GM13976 (cell line): Measurements from ENCODE around the gene FBXW10B.
"Not testable (repeated sequence)": the region's sequence is repeated elsewhere in the genome, so short reads cannot be mapped to it uniquely, and the experiment has no call there.

ENCODE experiments used
- DNase-seq: peaks from one replicate; pipeline ENCODE4 v3.0.0; 2012; ENCODE audit warnings: low spot score
- CTCF ChIP-seq: IDR thresholded peaks from 2 replicates; pipeline ENCODE4 v1.5.1; 2012; ENCODE audit warnings: borderline replicate concordance, mild to moderate bottlenecking; ENCODE audit not compliant: insufficient read depth; ENCODE audit errors: extremely low read depth, missing control alignments, control extremely low read depth
- in situ Hi-C: fragments of 300-500 bp; cut with MboI; formaldehyde crosslinking; loops from one replicate; pipeline ENCODE4 v1.12.0; 2022; ENCODE audit warnings: low sequenced_read_pairs, mixed read lengths, inconsistent platforms; ENCODE audit not compliant: unreplicated experiment

The FBXW10B gene

GRCh38 chr17:15649861-15650421 is 30.4 kb upstream of the FBXW10B start:
- in situ Hi-C loops = no loop called here
- no peak for DNase-seq

GRCh38 chr17:15648386-15648785 is 28.9 kb upstream of the FBXW10B start:
- in situ Hi-C loops = no loop called here
- no peak for DNase-seq
- no peak for TF ChIP-seq CTCF

More at GRCh38 chr17:15649861-15650421, 30.4 kb upstream of the FBXW10B start:
- TF ChIP-seq CTCF = no peak

GRCh38 chr17:15645942-15646312 is 26.4 kb upstream of the FBXW10B start:
- in situ Hi-C loops, DNase-seq: not testable (repeated sequence)

GRCh38 chr17:15645099-15645941 is 25.8 kb upstream of the FBXW10B start:
- in situ Hi-C loops, DNase-seq: not testable (repeated sequence)

- DNase-seq, in situ Hi-C loops: not testable (repeated sequence)
These were observed 23.2 kb upstream of the FBXW10B start for GRCh38 chr17:15642505-15643251.

- in situ Hi-C loops = not testable (repeated sequence)
These were observed 22.5 kb upstream of the FBXW10B start for GRCh38 chr17:15642014-15642413.

GRCh38 chr17:15630930-15631453 is 11.5 kb upstream of the FBXW10B start:
- in situ Hi-C loops, DNase-seq: not testable (repeated sequence)

More at GRCh38 chr17:15642014-15642413, 22.5 kb upstream of the FBXW10B start:
- DNase-seq = not testable (repeated sequence)

- DNase-seq, in situ Hi-C loops: not testable (repeated sequence)
These were observed 10.5 kb upstream of the FBXW10B start for GRCh38 chr17:15629991-15630390.

GRCh38 chr17:15623661-15624209 is 4.2 kb upstream of the FBXW10B start:
- DNase-seq, in situ Hi-C loops: not testable (repeated sequence)

- in situ Hi-C loops, DNase-seq: not testable (repeated sequence)
These were observed 3.8 kb upstream of the FBXW10B start for GRCh38 chr17:15623255-15623654.

GRCh38 chr17:15622124-15622523 is 2.6 kb upstream of the FBXW10B start:
- DNase-seq, in situ Hi-C loops: not testable (repeated sequence)

GRCh38 chr17:15616828-15617227 is 2.7 kb downstream of the FBXW10B start:
- DNase-seq, in situ Hi-C loops: not testable (repeated sequence)

- in situ Hi-C loops, DNase-seq: not testable (repeated sequence)
These were observed 3.7 kb downstream of the FBXW10B start for GRCh38 chr17:15615850-15616249.

- DNase-seq, in situ Hi-C loops: not testable (repeated sequence)
These were observed 6.4 kb downstream of the FBXW10B start for GRCh38 chr17:15613111-15613510.

- DNase-seq, in situ Hi-C loops: not testable (repeated sequence)
These were observed 26.5 kb downstream of the FBXW10B start for GRCh38 chr17:15592960-15593359.
